ENCODE results near the gene TIMP3. TPM values are rescaled to one million over a fixed set of nuclear protein-coding genes. Genes with fewer than 3 reads are reported as not detected.

The TIMP3 gene
- total RNA-seq, 1 experiment from 2014 or later, result 12.3 TPM

- H3K27ac Mint-ChIP-seq (ENCODE audit: unreplicated experiment), result no peak overlapping the region
- H3K36me3 Mint-ChIP-seq (ENCODE audit: insufficient read depth, unreplicated experiment), result no peaks in the 10 kb centered on the region
- no peak overlapping the region for H3K4me3 Mint-ChIP-seq (ENCODE audit: low read depth, unreplicated experiment)
- no peaks in the 10 kb centered on the region for H3K4me1 Mint-ChIP-seq (ENCODE audit: low read depth, unreplicated experiment)
- intact Hi-C loops (cut with micrococcal nuclease; ENCODE audit: unreplicated experiment), result no loop called here
- H3K27me3 Mint-ChIP-seq (ENCODE audit: unreplicated experiment), result peaks cover 45% of the 10 kb centered on the region
- no peaks in the 10 kb centered on the region for H3K9me3 Mint-ChIP-seq (ENCODE audit: low read depth, unreplicated experiment)
- peak; percentile 47 for TF ChIP-seq CTCF (IDR thresholded peaks at IDR 0.05; ENCODE audit: unreplicated experiment)
- CTCF ChIA-PET, result interaction anchor here (0.9 kb wide), 1 partner anchor 171 kb away, joined by 3 read pairs; no protein-coding TSS in a partner anchor
- BruUV-seq (replicated peaks), result no TSS peak
- DNase-seq, result peak; percentile 7
Observed at GRCh38 chr22:32836280-32837123, 35.0 kb downstream of the TIMP3 start.

GRCh38 chr22:32837142-32837541, 35.6 kb downstream of the TIMP3 start:
- no peaks in the 10 kb centered on the region for H3K9me3 Mint-ChIP-seq (ENCODE audit: low read depth, unreplicated experiment)
- intact Hi-C loops (cut with micrococcal nuclease; ENCODE audit: unreplicated experiment), result no loop called here
- H3K36me3 Mint-ChIP-seq (ENCODE audit: insufficient read depth, unreplicated experiment), result no peaks in the 10 kb centered on the region
- peaks cover 44% of the 10 kb centered on the region for H3K27me3 Mint-ChIP-seq (ENCODE audit: unreplicated experiment)
- no peaks in the 10 kb centered on the region for H3K4me1 Mint-ChIP-seq (ENCODE audit: low read depth, unreplicated experiment)
- BruUV-seq (replicated peaks), result no TSS peak
- no peak overlapping the region for H3K27ac Mint-ChIP-seq (ENCODE audit: unreplicated experiment)
- DNase-seq, result no peak
- no peak for TF ChIP-seq CTCF (IDR thresholded peaks at IDR 0.05; ENCODE audit: unreplicated experiment)
- H3K4me3 Mint-ChIP-seq (ENCODE audit: low read depth, unreplicated experiment), result no peak overlapping the region
- CTCF ChIA-PET, result interaction anchor here (0.9 kb wide), 1 partner anchor 170 kb away, joined by 3 read pairs; no protein-coding TSS in a partner anchor

GRCh38 chr22:32837803-32838202, 36.3 kb downstream of the TIMP3 start:
- no peak for DNase-seq
- Mint-ChIP-seq H3K4me1 (ENCODE audit: low read depth, unreplicated experiment) (no peaks in the 10 kb centered on the region), H3K9me3 (ENCODE audit: low read depth, unreplicated experiment) (no peaks in the 10 kb centered on the region), H3K27me3 (ENCODE audit: unreplicated experiment) (peaks cover 44% of the 10 kb centered on the region), H3K36me3 (ENCODE audit: insufficient read depth, unreplicated experiment) (no peaks in the 10 kb centered on the region), H3K27ac (ENCODE audit: unreplicated experiment) (no peak overlapping the region), H3K4me3 (ENCODE audit: low read depth, unreplicated experiment) (no peak overlapping the region)
- no peak for TF ChIP-seq CTCF (IDR thresholded peaks at IDR 0.05; ENCODE audit: unreplicated experiment)
- no TSS peak for BruUV-seq (replicated peaks)
- CTCF ChIA-PET, result no interaction called here
- intact Hi-C loops (cut with micrococcal nuclease; ENCODE audit: unreplicated experiment), result no loop called here

- peaks cover 49% of the 10 kb centered on the region for H3K27me3 Mint-ChIP-seq (ENCODE audit: unreplicated experiment)
- H3K36me3 Mint-ChIP-seq (ENCODE audit: insufficient read depth, unreplicated experiment), result no peaks in the 10 kb centered on the region
- DNase-seq, result no peak
- H3K27ac Mint-ChIP-seq (ENCODE audit: unreplicated experiment), result no peak overlapping the region
- intact Hi-C loops (cut with micrococcal nuclease; ENCODE audit: unreplicated experiment), result no loop called here
- no TSS peak for BruUV-seq (replicated peaks)
- no peaks in the 10 kb centered on the region for H3K4me1 Mint-ChIP-seq (ENCODE audit: low read depth, unreplicated experiment)
- no peak for TF ChIP-seq CTCF (IDR thresholded peaks at IDR 0.05; ENCODE audit: unreplicated experiment)
- CTCF ChIA-PET, result no interaction called here
- H3K4me3 Mint-ChIP-seq (ENCODE audit: low read depth, unreplicated experiment), result no peak overlapping the region
- H3K9me3 Mint-ChIP-seq (ENCODE audit: low read depth, unreplicated experiment), result no peaks in the 10 kb centered on the region
Observed at GRCh38 chr22:32839831-32840584, 38.5 kb downstream of the TIMP3 start.
